HUDEP-2 (cell line): ENCODE measurements around the gene TEPSIN.

ENCODE experiments used
- DNase-seq, 76 experiments: peaks; one replicate each; lab custom pipeline; 2025; ENCODE audit not compliant: unreplicated experiment in 76 of 76; lab: John Stamatoyannopoulos, UW

Gene TEPSIN

DNA sequence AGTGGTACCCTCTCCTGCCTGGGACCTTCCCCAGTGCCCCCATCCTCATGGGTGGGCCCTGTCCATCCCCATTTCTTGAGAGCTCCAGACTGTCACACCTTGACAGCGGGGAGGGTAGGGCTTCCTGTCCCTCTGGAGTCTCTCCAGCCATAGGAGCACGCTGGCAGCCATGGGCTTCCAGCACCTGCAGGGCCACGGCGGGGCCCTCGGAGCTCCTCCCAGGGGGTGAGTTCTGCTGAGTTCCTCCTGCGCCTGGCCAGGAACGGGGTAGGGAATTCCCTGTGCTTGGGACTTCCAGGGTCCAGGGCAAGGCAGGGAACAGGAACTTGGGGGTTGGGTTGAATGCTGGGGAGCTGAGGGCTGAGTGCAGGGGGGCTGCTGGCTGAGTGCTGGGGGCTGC, 49.8 kb downstream of the TEPSIN start:
- no peak for DNase-seq

DNA sequence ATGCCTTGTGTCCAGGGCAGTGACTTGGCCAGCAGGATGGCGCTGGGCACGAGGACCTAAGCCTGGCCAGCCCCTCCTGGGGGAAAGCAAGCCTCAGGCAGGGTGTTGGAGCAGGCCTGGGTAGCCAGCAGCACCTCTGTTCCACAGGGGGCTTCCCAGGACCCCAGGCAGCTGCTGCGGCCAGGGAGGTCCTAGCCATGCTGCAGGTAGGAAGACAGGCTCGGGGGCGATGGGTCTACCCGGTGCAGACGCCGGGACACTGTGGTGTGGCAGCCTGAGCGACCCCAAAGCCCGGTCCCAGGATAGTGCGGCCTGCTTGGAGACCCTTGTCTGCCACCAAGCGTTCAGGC, 50.4 kb downstream of the TEPSIN start:
- no peak for DNase-seq

DNA sequence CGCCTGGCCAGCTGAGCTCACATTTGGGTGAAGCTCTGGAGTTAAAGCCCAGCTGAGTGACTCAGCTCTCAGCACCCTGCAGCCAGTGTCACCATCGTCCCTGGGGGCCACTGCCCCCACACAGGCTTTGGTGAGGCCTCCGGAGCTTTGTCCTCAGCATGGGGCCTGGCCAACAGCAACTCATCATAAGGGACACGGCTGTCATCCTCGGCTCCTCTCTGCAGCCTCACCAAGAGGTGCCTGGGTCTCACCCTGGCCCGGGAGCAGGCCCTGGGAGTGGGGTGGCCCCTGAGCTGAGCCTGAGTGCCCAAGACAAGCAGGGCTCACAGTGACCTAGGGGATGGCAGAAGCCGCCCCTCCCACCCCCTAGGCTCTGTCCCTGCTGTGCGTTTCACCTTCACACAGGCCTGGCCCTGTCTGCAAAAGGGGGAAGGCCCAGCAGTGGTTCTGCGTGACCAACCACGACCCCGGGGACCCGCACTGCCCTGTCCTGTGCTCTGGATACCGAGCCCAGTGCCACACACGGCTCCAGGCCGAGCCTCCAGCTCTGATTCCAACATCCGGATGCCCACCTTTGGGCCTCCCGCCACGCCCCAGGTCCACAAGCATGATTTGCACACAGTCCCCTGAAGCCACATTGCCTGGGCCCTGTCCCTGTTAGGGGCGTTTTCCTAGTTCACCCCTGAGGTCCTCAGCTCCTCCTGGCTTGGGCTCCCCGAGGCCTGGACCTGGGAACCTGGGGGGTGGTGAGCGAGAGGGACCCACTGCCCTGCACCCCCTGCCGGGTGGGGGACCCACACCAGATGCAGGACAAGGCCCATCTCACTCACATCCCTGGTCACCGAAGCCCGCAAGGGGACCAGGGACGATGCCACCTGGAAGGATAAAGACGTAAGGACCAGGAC, 51.0 kb downstream of the TEPSIN start:
- DNase-seq: no peak

DNA sequence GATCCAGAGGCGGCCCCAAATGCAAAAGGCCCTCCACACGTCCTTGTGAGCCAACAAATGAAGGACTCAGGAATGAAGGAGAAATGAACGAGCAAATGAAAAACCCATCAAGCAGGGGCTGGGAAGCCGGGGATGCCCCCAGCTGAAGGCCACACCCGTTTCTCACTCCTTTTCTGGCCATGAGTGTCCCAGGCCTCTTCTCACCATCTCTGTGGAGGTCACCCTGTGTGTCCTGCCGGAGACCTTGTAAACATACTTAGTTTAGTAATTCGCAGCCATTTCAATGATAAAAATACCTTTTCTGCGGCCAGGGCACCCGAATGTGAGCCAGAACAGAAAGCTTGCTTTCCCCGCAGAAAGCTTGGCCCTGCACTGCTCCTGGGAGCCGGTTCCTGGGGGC, 51.7 kb downstream of the TEPSIN start:
- no peak for DNase-seq

DNA sequence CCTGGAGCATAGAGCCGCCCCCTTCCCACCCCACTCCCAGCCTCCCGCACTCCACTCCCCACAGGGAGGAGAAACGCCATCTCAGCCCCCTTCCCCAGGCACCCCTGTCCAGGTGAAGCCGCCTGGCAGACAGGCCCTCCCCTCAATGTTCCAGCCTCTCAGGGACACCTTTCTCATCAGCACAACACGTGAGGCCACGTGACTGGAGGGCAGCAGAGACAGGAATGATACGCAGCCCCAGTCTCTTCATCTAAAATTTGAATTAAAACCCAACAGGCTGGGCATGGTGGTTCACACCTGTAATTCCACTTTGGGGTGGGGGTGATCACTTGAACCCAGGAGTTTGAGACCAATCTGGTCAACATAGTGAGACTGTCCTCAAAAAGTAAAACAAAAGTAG, 52.7 kb downstream of the TEPSIN start:
- no peak for DNase-seq

DNA sequence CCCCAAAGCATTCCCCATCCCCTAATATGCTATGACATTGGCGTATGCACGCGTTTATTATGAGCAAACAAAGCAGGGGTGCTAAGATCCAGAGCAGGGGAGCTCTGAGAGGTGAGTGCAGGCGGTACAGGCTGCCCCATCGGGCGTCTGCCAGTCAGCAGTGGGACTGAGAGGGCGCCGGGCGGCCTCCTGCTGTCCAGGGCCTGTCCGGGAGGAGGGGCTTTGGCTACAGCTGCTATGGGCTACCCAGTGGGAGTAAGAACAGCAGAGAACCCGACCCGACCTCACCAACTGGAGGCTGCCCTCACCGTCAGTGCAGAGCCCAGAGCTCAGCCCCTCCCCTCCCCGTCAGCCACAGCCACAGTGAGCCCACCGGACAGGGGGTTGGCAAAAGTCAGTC, 54.3 kb downstream of the TEPSIN start:
- DNase-seq: no peak

DNA sequence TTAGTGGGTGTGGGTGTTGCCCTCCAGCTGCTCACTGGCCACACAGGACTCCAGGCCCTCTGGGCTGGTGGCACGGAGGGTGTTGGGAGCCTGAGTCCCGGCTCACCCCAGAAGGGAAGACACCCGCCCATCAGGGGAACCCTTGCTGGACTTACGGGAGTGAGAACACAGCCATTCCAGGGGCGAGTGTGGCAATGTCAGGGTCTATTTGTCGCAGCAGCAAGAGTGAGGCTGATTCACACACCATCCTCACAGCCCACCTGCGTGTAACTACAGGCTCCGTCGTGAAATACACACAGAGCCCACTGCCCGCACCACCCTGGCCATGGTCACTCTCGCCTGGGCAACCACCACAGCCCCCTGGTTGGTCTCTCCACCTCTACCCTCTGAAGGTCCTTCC, 55.0 kb downstream of the TEPSIN start:
- DNase-seq: no peak

DNA sequence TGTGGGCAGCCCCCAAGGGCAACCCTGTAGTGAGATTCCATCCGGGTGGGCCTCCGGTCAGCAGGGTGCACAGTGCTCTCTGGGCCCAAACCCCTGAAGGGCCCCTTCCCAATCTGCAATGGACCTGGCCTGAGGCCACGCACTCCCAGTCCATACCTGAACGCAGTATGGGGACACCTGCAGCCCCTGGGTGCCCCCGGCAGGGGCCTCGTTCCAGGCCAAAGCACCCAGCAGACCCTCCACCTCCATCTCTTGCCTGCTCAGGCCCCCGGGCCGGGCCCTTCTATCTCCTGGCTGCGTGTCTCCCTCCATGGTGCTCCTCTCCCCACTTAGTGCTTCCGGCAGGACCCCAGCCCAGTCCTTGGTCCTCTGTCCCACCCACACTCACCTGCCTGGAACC, 55.5 kb downstream of the TEPSIN start:
- DNase-seq: no peak

DNA sequence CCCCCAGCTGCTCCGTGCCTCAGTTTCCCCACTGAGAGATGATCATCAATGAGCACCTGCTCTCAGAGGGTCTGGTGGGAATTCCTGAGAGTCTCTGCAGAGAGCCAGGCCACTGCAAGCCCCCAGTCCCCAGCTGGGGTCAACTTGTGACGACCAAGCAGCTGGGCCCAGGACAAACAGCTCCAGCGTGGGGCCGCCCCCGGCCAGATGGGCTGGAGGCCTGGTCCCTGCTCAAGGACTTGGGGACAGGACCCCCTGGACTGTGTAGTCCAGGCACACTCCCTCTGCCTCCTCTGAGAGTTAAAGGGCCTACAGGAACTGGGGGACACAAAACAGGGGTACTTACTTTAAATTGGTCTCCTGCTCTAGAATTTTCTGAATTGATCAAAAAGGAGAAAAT, 56.3 kb downstream of the TEPSIN start:
- no peak for DNase-seq

DNA sequence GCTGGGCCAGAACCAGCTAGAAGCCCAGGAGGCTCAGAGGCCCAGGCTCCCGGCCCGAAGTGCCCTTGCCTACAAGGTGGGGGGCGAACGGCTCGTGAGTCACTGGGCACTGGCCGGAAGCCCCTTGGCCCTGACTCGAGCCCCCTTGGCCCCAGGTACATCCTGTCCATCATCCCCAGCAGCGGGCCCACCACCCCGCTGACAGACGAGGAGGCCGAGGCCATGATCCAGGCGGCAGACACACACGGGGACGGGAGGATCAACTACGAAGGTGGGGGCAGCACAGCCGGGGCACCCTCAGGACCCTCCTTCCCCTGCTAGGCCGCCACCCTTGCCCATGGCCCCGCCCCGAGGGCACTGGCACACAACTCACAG, 57.1 kb downstream of the TEPSIN start:
- no peak for DNase-seq

DNA sequence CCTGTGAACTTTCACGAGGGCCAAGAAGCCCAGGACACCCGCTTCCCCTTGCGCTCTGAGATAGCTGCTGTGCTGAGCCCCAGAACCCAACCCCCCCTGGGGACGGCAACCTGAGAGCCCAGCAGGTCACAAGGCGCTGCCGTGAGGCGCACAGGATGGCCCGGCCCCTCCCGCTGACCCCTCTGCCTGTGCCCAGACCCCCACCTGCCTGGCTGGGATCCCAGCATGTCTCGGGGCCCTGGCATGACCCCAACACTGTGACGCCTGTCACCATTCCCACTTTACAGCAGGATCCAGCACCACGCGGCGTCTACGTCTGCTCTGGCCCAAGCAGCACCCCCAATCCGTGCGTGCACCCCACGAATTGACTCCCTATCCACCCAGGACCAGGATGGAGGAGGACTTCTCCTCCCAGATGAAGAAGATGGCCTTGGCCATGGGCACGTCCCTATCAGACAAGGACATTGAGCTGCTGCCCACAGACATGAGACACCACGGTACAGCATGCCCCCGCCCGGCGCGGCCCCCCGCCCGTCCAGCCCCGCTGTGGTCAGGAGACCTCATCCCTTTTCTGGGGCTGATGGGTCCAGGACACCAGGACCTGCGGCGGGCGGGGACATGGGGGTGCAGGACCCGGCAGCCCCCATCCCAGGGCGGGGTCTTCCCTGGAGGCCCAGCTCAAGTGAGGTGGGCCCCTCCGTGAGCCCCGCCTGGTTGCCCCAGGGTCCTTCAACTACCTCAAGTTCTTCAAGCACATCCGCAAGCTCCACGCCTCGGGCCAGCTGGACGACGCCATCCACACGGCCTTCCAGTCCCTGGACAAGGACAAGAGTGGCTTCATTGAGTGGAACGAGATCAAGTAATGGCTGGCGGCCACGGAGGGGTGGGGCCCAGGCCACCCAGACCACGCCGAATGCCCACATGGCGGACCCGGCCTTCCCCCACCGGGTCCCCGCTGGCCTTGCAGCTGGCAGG, 57.7 kb downstream of the TEPSIN start:
- DNase-seq: no peak

DNA sequence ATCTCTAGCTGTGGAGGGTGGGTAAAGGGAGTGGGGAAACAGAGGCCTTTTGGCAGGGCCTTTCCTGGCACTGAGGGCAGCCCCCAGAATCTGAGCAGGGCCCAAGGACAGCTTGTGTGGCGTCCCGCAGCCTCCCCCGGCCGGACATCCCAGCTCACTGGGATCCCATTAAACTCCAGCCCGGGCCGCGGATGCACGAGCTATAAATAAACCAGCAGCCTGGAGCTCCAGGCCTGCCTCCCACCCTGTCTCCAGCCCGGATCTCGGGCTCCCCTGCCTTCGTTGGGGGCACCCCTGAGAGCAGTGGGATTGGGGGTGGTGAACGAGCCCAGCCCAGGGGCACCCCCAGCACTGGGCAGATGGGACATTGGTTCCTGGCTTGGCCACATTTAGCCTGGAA, 59.0 kb downstream of the TEPSIN start:
- no peak for DNase-seq

DNA sequence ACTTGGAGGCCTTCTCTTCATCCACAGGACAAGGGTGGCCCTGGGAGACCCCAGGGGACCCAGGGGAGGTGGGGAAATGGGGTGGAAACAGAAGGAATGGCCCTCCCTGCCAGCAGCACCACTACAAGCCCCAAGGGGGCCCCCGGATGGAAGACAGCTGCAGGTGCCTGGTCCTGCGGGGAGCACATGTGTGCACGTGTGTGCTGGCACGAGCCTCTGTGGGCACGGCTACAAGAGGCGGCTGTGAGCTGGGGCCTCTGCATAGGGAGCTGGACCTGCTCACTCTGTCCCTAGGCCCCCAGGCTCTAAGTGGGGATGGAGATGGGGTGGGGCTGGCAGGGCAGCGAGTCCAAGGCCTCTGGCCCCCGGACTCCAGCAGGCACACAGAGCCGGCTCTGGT, 59.6 kb downstream of the TEPSIN start:
- DNase-seq: no peak
